Neuron (in vitro differentiated cells): Measurements from ENCODE around the gene EPHA4.

Experiments
- H2AFZ ChIP-seq: one replicate; pipeline ENCODE4 v1.6.1; 2013; ENCODE audit warnings: low read depth, mild to moderate bottlenecking, inconsistent platforms, low read length, moderate library complexity
- H3K27me3 ChIP-seq: one replicate; pipeline ENCODE4 v1.6.1; 2013; ENCODE audit warnings: low read length; ENCODE audit not compliant: insufficient read depth
- H3K36me3 ChIP-seq: one replicate; pipeline ENCODE4 v1.6.1; 2013; ENCODE audit warnings: low read length; ENCODE audit not compliant: insufficient read depth
- H3K4me1 ChIP-seq: one replicate; pipeline ENCODE4 v1.6.1; 2013; ENCODE audit warnings: low read length; ENCODE audit not compliant: insufficient read depth
- H3K4me3 ChIP-seq: 2 replicates; pipeline ENCODE4 v1.5.1; 2013; ENCODE audit warnings: mild to moderate bottlenecking, low read length, moderate library complexity
- H3K9me3 ChIP-seq: one replicate; pipeline ENCODE4 v1.6.1; 2013; ENCODE audit warnings: low read length

The EPHA4 gene

DNA sequence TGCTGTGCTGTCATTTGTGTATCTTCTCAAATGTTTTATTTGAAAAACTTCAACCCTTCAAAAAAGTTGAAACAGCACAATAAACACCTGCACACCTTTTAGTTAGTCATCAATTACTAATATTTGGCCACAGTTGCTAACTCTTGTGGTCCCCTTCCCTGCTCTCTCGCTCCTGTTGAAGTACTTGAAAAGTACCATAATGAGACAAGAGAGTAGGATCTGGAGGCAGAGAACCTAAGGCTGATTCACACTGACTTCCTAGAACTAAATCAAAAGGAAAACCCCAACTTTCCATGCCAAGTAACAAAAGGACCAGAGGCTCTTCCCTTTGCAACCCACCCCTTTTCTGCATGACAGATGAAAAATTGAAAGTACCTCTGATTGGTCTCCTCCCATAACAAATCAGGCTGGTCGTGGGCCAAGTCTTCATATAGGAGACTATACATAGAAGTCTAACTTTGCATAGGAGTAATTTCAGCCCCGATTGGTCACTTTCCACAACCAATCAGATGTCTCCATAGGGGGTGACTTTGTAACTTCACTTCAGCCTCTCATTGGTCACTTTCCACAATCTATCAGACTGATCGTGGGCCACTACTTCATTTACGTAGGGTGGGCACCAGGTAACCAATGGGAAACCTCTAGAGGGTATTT is 179.7 kb downstream of the EPHA4 start:
- Histone ChIP-seq H3K4me3 (no peak overlapping the region), H2AFZ (no peak overlapping the region), H3K27me3 (no peaks in the 10 kb centered on the region), H3K4me1 (no peaks in the 10 kb centered on the region), H3K36me3 (no peaks in the 10 kb centered on the region), H3K9me3 (no peaks in the 10 kb centered on the region)

DNA sequence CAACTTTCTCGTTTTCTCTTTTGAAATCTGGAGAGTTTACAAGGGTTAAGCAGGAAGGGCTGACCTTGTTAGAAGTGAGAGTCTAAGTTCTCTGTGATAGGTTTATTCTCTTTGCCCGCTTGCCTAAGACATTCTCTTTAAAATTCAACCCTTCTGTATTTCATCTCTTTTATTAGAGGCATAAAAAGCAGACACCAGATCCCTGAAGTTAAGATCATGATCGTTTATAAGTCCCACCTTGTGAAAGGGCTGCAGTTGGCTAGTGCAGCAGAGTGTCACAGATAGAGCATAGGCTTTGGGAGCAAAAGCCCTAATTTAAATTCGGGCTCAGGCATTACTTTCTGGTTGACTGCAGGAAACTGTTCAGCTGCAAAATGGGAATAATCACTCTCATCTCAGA is 181.2 kb downstream of the EPHA4 start:
- no peaks in the 10 kb centered on the region for H3K36me3 ChIP-seq
- H2AFZ ChIP-seq = no peak overlapping the region
- H3K4me1 ChIP-seq = no peaks in the 10 kb centered on the region
- no peaks in the 10 kb centered on the region for H3K9me3 ChIP-seq
- no peak overlapping the region for H3K4me3 ChIP-seq
- H3K27me3 ChIP-seq = no peaks in the 10 kb centered on the region

DNA sequence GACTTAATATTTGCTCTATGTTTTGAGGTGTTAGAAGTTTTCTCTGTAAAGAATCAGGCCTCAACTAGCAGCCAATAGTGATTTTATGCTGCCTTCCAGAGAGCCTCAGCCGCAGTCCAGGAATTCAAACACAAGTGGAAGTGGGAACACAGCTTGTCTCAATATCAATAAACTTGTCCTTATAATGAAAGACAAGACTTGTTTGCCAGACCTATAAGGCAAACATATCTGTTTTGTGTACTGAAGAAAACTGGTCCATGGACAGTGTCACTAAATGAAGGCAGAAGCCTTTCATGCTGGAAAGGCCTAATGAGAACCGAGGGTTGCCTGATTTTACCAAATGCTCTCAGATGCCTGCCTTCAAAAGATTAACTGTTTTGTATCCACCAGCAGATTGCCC is 182.2 kb downstream of the EPHA4 start:
- Histone ChIP-seq H3K9me3 (no peaks in the 10 kb centered on the region), H3K4me3 (no peak overlapping the region), H3K4me1 (no peaks in the 10 kb centered on the region), H3K36me3 (no peaks in the 10 kb centered on the region), H3K27me3 (no peaks in the 10 kb centered on the region), H2AFZ (no peak overlapping the region)

DNA sequence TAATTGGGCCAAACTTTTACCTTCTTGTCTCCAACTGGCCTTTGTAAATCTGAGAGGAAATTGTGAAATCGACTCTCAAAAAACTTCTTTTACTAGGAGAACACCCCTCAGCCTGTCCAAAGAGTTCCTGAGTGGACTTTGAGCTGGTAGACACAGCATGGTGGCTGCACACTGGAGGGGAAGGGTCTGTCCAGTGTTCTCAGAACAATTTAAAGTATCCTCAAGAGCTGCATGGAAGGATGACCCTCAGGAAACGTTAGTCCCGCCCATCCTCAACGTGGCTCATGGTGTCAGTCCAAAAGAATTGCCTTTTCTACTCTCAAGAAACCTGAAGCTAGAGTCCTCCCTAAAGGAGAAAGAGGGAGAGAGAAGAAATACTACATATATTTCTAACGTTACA is 182.7 kb downstream of the EPHA4 start:
- Histone ChIP-seq H3K4me3 (no peak overlapping the region), H3K36me3 (no peaks in the 10 kb centered on the region), H3K4me1 (no peaks in the 10 kb centered on the region), H3K27me3 (no peaks in the 10 kb centered on the region), H2AFZ (no peak overlapping the region), H3K9me3 (no peaks in the 10 kb centered on the region)

DNA sequence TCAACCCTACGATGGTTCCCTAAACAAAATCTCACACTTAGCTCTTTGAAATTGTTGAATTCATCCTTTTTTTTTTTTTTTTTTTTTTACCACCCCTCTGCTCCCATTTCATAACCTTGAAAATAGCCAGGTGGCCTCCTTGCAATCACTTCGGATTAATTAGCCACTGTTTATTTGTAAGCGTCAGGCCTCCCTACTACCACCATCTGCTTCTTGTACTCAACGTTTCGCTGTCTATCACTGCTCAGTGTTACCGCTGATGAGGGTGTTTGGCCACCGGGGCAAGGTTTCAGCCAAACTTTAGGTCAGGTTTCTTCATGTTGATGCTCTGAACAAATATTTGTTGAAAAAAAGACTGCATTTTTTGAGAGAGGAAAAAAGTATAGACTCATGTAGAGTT is 183.2 kb downstream of the EPHA4 start:
- no peaks in the 10 kb centered on the region for H3K4me1 ChIP-seq
- H3K9me3 ChIP-seq = no peaks in the 10 kb centered on the region
- H2AFZ ChIP-seq = no peak overlapping the region
- no peaks in the 10 kb centered on the region for H3K27me3 ChIP-seq
- H3K36me3 ChIP-seq = no peaks in the 10 kb centered on the region
- no peak overlapping the region for H3K4me3 ChIP-seq

- Histone ChIP-seq H3K27me3 (no peaks in the 10 kb centered on the region), H3K36me3 (no peaks in the 10 kb centered on the region), H2AFZ (no peak overlapping the region), H3K4me1 (no peaks in the 10 kb centered on the region), H3K4me3 (no peak overlapping the region), H3K9me3 (no peaks in the 10 kb centered on the region)
These were observed 186.4 kb downstream of the EPHA4 start for GRCh38 chr2:221385716-221386115.

GRCh38 chr2:221381928-221382488 is 190.1 kb downstream of the EPHA4 start:
- peaks cover 4% of the 10 kb centered on the region for H3K27me3 ChIP-seq
- H3K4me1 ChIP-seq = no peaks in the 10 kb centered on the region
- no peaks in the 10 kb centered on the region for H3K9me3 ChIP-seq

DNA sequence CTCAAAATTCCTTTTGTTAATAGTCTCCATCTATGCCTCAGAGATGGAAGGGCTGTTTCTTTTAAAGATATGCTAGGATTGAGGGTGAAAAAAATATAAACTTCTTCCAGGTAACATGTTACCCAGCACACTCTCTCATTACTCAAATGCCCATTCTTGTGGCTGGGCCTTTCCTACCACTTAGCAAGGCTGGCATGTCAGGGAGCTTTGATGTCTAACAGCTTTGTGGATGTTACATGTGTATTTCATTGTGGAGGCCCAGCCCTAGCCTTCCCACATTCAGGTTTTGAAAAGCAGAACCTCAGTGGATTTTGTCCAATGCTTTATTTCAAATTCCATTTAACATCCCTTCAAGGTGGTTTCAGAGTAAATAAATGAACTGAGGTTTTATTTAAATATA is 191.4 kb downstream of the EPHA4 start:
- peaks cover 6% of the 10 kb centered on the region for H3K27me3 ChIP-seq
- no peak overlapping the region for H3K4me3 ChIP-seq
- no peak overlapping the region for H2AFZ ChIP-seq
- no peaks in the 10 kb centered on the region for H3K4me1 ChIP-seq
- H3K36me3 ChIP-seq = no peaks in the 10 kb centered on the region
- H3K9me3 ChIP-seq = no peaks in the 10 kb centered on the region

More at GRCh38 chr2:221381928-221382488, 190.1 kb downstream of the EPHA4 start:
- no peak overlapping the region for H3K4me3 ChIP-seq
- no peak overlapping the region for H2AFZ ChIP-seq
- no peaks in the 10 kb centered on the region for H3K36me3 ChIP-seq

DNA sequence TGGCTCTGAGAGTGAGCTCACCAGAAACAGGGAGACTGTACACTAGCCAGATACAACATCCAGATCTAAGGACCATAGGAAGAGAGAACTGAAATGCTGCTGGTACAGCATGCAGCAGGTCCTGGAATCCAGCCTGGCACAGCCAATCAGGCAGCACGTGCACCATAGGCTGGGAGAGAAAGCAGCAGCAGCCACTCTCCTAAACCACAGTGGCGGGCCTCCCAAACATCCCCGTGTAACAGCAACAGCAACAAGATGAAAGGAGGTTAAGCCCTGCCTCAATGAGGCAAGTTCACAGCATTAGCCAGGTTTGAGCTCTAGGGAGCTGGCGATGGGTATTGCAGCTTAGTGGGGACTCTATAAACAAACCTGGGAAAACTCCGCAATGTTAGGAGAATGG is 192.0 kb downstream of the EPHA4 start:
- Histone ChIP-seq H2AFZ (no peak overlapping the region), H3K4me1 (no peaks in the 10 kb centered on the region), H3K9me3 (no peaks in the 10 kb centered on the region), H3K4me3 (no peak overlapping the region), H3K27me3 (peaks cover 6% of the 10 kb centered on the region), H3K36me3 (no peaks in the 10 kb centered on the region)

- no peaks in the 10 kb centered on the region for H3K36me3 ChIP-seq
- H3K4me3 ChIP-seq = no peak overlapping the region
- H2AFZ ChIP-seq = no peak overlapping the region
- H3K27me3 ChIP-seq = peaks cover 6% of the 10 kb centered on the region
- H3K4me1 ChIP-seq = peaks cover 5% of the 10 kb centered on the region
- H3K9me3 ChIP-seq = no peaks in the 10 kb centered on the region
These were observed 194.5 kb downstream of the EPHA4 start for GRCh38 chr2:221377597-221377996.

GRCh38 chr2:221377066-221377465 is 195.0 kb downstream of the EPHA4 start:
- H3K27me3 ChIP-seq = peaks cover 6% of the 10 kb centered on the region
- no peaks in the 10 kb centered on the region for H3K9me3 ChIP-seq
- H3K4me3 ChIP-seq = no peak overlapping the region
- H3K4me1 ChIP-seq = peaks cover 10% of the 10 kb centered on the region
- H2AFZ ChIP-seq = no peak overlapping the region
- no peaks in the 10 kb centered on the region for H3K36me3 ChIP-seq

GRCh38 chr2:221374234-221374633 is 197.9 kb downstream of the EPHA4 start:
- Histone ChIP-seq H3K36me3 (no peaks in the 10 kb centered on the region), H2AFZ (no peak overlapping the region), H3K4me1 (peaks cover 12% of the 10 kb centered on the region), H3K9me3 (no peaks in the 10 kb centered on the region), H3K27me3 (peaks cover 2% of the 10 kb centered on the region), H3K4me3 (no peak overlapping the region)

- peaks cover 2% of the 10 kb centered on the region for H3K27me3 ChIP-seq
- H3K9me3 ChIP-seq = no peaks in the 10 kb centered on the region
- H3K4me1 ChIP-seq = peaks cover 12% of the 10 kb centered on the region
- no peaks in the 10 kb centered on the region for H3K36me3 ChIP-seq
- H2AFZ ChIP-seq = no peak overlapping the region
- H3K4me3 ChIP-seq = no peak overlapping the region
These were observed 199.2 kb downstream of the EPHA4 start for GRCh38 chr2:221372907-221373306.
